Right atrium auricular region (tissue), 2 donors: ENCODE measurements around the gene SMAD6. TPM values are rescaled to one million over a fixed set of nuclear protein-coding genes. Genes with fewer than 3 reads are reported as not detected.
A peak's percentile ranks its signal among the peaks of the same experiment; 100 is the strongest.
"Not testable (repeated sequence)": the region's sequence is repeated elsewhere in the genome, so short reads cannot be mapped to it uniquely, and the experiment has no call there.

ENCODE experiments used
- DNase-seq: peaks from one replicate; pipeline ENCODE4 v3.0.0-alpha.2; 2019; ENCODE audit warnings: low spot score
- H3K27ac ChIP-seq, 2 donors: fragments of 200-600 bp; sonication (generic); 1 replicate in 1 of 2; 2 replicates in 1 of 2; pipeline ENCODE4 v1.5.1; 2016 to 2019
- H3K27me3 ChIP-seq, 2 donors: fragments of 200-600 bp; sonication (generic); one replicate each; pipeline versions ENCODE4 v1.5.1 to v1.6.0; 2017 to 2019
- H3K36me3 ChIP-seq: fragments of 200-600 bp; sonication (generic); one replicate; pipeline ENCODE4 v1.5.1; 2016
- H3K4me1 ChIP-seq, 2 donors: fragments of 200-600 bp; sonication (generic); one replicate each; pipeline versions ENCODE4 v1.5.1 to v1.6.0; 2017 to 2019
- H3K4me3 ChIP-seq, 2 donors: fragments of 200-600 bp; sonication (generic); 1 replicate in 1 of 2; 2 replicates in 1 of 2; pipeline ENCODE4 v1.5.1; 2017 to 2019; ENCODE audit warnings: mild to moderate bottlenecking in 1 of 2, moderate library complexity in 1 of 2
- H3K9me3 ChIP-seq, 2 donors: fragments of 200-600 bp; sonication (generic); one replicate each; pipeline ENCODE4 v1.5.1; 2019
- total RNA-seq, 2 donors: library from RNA; depleted of rRNA; stranded (reverse); fragments of >200 nt; gene quantifications; one replicate each; pipeline ENCODE4 v1.1.0, GENCODE V29; 2016
- TF ChIP-seq, protein P1 (sequence below), 2 donors: fragments of 200-600 bp; sonication (generic); IDR thresholded peaks; one replicate each; pipeline ENCODE4 v1.5.1; 2019; ENCODE audit warnings: antibody characterized with exemption in 2 of 2

SMAD6 gene
- total RNA-seq, 2 donors from 2014 or later: 20.8 to 104 TPM

DNA sequence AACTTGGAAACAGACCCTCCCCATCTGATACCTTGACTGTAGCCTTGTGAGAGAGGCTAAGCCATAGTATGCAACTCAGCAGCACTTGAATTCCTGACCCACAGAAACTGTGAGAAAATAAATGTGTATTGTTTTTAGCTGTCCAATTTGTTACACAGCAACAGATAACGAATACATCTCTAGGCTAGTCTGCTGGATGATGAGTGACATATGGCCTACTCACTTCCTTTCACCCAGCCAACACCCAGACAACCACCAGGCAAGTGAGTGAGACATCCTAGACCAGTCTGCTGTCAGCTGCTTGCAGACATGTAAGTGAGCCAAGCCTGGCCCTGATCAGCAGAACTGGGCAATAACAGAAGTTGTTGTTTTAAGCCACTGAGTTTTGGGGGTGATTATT is 19.2 kb upstream of the SMAD6 start:
- Histone ChIP-seq H3K4me1 (peaks cover 0 to 21% of the 10 kb centered on the region in 2 donors), H3K9me3 (peaks cover 5 to 15% of the 10 kb centered on the region in 2 donors), H3K27ac (no peak overlapping the region), H3K27me3 (no peaks in the 10 kb centered on the region), H3K4me3 (no peak overlapping the region), H3K36me3 (no peaks in the 10 kb centered on the region)
- TF ChIP-seq, protein P1, sequence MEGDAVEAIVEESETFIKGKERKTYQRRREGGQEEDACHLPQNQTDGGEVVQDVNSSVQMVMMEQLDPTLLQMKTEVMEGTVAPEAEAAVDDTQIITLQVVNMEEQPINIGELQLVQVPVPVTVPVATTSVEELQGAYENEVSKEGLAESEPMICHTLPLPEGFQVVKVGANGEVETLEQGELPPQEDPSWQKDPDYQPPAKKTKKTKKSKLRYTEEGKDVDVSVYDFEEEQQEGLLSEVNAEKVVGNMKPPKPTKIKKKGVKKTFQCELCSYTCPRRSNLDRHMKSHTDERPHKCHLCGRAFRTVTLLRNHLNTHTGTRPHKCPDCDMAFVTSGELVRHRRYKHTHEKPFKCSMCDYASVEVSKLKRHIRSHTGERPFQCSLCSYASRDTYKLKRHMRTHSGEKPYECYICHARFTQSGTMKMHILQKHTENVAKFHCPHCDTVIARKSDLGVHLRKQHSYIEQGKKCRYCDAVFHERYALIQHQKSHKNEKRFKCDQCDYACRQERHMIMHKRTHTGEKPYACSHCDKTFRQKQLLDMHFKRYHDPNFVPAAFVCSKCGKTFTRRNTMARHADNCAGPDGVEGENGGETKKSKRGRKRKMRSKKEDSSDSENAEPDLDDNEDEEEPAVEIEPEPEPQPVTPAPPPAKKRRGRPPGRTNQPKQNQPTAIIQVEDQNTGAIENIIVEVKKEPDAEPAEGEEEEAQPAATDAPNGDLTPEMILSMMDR (IDR thresholded peaks at IDR 0.05): no peak
- DNase-seq: no peak

DNA sequence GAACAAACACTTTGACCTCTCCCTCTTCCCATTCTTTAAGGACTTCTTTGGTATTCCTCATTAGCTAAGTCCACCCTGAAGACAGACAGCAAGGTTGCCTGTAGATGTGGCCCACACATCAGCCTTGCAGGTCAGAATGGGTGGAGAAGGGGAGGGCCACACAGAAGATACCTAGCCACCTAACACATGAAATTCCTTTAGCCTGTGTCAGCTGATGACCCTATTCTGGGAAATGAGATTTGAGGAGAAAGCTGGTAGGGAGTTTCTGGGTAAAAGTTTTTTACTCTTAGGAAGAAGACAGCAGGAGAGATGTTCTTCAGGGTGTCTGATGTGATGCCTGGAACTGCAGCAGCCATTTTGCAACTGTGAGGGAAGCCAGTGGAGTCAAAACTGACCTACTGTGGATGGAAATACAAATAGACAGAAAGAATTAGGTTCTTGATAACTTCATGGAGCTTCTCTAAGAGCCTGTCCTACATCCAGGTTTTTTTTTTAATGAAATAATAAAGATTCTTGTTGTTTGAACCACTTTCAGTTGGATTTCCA is 17.8 kb upstream of the SMAD6 start:
- H3K36me3 ChIP-seq: no peaks in the 10 kb centered on the region
- H3K4me1 ChIP-seq: peaks cover 0 to 10% of the 10 kb centered on the region in 2 donors
- H3K27me3 ChIP-seq: no peaks in the 10 kb centered on the region
- no peak overlapping the region for H3K27ac ChIP-seq
- no peak for DNase-seq
- TF ChIP-seq, protein P1 (IDR thresholded peaks at IDR 0.05): no peak
- H3K4me3 ChIP-seq: no peak overlapping the region
- peaks cover 5 to 15% of the 10 kb centered on the region in 2 donors for H3K9me3 ChIP-seq

DNA sequence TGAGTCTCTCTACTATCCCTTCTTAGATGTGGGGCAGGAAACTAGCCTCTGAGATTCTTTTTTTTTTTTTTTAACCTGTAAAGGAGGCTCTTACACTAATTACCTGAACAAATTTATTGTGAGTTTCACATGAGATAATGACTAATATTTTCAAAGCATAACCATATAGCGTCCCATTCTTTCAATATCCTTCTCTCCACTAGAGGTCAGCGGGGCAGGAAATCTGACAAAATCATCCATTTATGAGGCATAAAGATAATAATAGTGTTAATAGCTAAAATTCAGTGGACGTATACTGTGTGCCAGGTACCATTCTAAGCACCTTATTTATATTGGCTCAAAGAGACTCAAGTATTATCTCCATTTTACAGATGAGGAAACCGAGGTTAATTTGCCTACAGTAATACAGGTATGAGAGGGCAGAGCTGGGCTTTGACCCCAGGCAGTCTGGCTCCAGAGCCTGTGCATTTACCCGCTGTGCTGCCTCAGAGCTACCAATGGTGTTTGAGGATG is 16.3 kb upstream of the SMAD6 start:
- no peaks in the 10 kb centered on the region for H3K27me3 ChIP-seq
- DNase-seq: no peak

DNA sequence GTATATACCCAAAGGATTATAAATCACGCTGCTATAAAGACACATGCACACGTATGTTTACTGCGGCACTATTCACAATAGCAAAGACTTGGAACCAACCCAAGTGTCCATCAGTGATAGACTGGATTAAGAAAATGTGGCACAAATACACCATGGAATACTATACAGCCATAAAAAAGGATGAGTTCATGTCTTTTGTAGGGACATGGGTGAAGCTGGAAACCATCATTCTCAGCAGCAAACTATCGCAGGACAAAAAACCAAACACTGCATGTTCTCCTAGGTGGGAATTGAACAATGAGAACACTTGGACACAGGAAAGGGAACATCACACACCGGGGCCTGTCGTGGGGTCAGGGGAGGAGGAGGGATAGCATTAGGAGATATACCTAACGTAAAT is 11.1 kb upstream of the SMAD6 start:
- not testable (repeated sequence) for H3K9me3 ChIP-seq, H3K36me3 ChIP-seq, H3K4me1 ChIP-seq, H3K27ac ChIP-seq, DNase-seq, H3K27me3 ChIP-seq, H3K4me3 ChIP-seq

More for the DNA sequence above, 16.3 kb upstream of the SMAD6 start:
- H3K4me1 ChIP-seq: no peaks in the 10 kb centered on the region
- no peaks in the 10 kb centered on the region for H3K36me3 ChIP-seq
- peaks cover 5 to 15% of the 10 kb centered on the region in 2 donors for H3K9me3 ChIP-seq
- TF ChIP-seq, protein P1 (IDR thresholded peaks at IDR 0.05): peak in 1 of 2 donors; percentile 18
- no peak overlapping the region for H3K4me3 ChIP-seq
- H3K27ac ChIP-seq: no peak overlapping the region

DNA sequence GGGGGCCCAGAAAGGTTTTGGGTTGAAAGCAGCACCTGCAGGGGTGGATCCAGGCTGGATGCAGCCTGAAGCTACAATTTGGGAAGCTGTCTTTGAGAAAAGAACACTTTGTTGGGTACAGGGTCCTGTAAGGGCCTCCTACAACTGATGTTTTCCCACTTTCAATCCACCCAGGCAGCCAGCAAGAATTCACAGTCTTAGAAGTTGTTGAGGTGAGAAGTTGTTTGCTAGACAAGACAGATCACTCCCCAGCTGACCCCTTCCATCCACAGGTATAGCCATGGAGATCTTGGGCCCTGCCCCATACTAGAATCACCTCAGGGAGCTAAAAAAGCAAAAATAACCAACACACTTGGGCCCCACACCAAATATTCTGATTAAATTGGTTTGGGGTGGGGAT is 10.3 kb upstream of the SMAD6 start:
- Histone ChIP-seq H3K27me3 (no peaks in the 10 kb centered on the region), H3K27ac (peak overlapping the region in 1 of 2 donors; percentile 11), H3K9me3 (no peaks in the 10 kb centered on the region), H3K4me1 (peaks cover 0 to 4% of the 10 kb centered on the region in 2 donors), H3K36me3 (no peaks in the 10 kb centered on the region), H3K4me3 (no peak overlapping the region)
- DNase-seq: no peak
- TF ChIP-seq, protein P1 (IDR thresholded peaks at IDR 0.05): no peak

DNA sequence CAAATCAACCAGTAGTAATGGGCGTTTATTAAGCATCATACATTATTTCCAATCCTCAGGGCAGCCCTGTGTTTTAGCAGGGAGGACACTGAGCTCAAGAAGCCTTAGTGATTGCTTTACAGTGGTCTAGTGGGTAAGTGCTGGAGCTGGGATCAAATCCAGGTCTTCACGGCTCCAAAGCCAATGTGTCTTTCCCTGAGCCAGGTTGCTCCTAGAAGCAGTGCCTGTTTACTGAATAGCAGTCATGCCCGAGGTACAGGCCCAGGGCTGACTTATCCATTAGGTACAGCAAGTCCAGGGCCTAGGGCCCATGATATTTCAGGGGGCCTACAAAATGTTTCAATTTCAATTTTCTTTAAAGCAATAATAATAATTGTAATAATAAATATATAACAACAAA is 9.6 kb upstream of the SMAD6 start:
- Histone ChIP-seq H3K27ac (peak overlapping the region in 1 of 2 donors; percentile 11), H3K4me1 (peaks cover 0 to 4% of the 10 kb centered on the region in 2 donors), H3K27me3 (no peaks in the 10 kb centered on the region), H3K9me3 (no peaks in the 10 kb centered on the region), H3K36me3 (no peaks in the 10 kb centered on the region), H3K4me3 (no peak overlapping the region)
- no peak for DNase-seq
- TF ChIP-seq, protein P1 (IDR thresholded peaks at IDR 0.05): no peak
